SK-N-SH treated with all-trans-retinoic acid at 6 μM for 48 hours (cell line): ENCODE data around the gene YWHAE.
A peak's percentile ranks its signal among the peaks of the same experiment; 100 is the strongest.

ENCODE experiments used
- ATAC-seq: fragments of 200-7000 bp; cut with Tn5 transposase; 3 replicates; pipeline ENCODE4 v1.9.1; 2020; ENCODE audit warnings: mild to moderate bottlenecking, moderate library complexity
- BACH2 ChIP-seq: fragments of 250-450 bp; sonication (Bioruptor Pico); IDR thresholded peaks from 2 replicates; pipeline ENCODE4 v1.9.0; 2021; ENCODE audit warnings: mild to moderate bottlenecking, borderline replicate concordance
- CSDC2 ChIP-seq: fragments of 250-450 bp; sonication (Bioruptor Pico); IDR thresholded peaks from 2 replicates; pipeline ENCODE4 v1.5.0; 2020; ENCODE audit warnings: mild to moderate bottlenecking, moderate library complexity
- GLIS3 ChIP-seq: fragments of 250-450 bp; sonication (Bioruptor Pico); IDR thresholded peaks from 2 replicates; pipeline ENCODE4 v1.5.0; 2020; ENCODE audit warnings: mild to moderate bottlenecking, moderate library complexity
- ISL1 ChIP-seq: fragments of 250-450 bp; sonication (Bioruptor Pico); IDR thresholded peaks from 2 replicates; pipeline ENCODE4 v2.1.2; 2022; ENCODE audit warnings: mild to moderate bottlenecking, moderate library complexity
- OSR1 ChIP-seq: fragments of 250-450 bp; sonication (Bioruptor Pico); IDR thresholded peaks from 2 replicates; pipeline ENCODE4 v1.8.0; 2022; ENCODE audit warnings: moderate library complexity, mild to moderate bottlenecking, inconsistent platforms
- PATZ1 ChIP-seq: fragments of 250-450 bp; sonication (Bioruptor Pico); IDR thresholded peaks from 2 replicates; pipeline ENCODE4 v1.8.0; 2020; ENCODE audit warnings: mild to moderate bottlenecking, moderate library complexity, borderline replicate concordance
- PPARA ChIP-seq: fragments of 250-450 bp; sonication (Bioruptor Pico); IDR thresholded peaks from 2 replicates; pipeline ENCODE4 v1.5.0; 2020; ENCODE audit warnings: mild to moderate bottlenecking, borderline replicate concordance
- SNAI2 ChIP-seq: fragments of 250-450 bp; sonication (Bioruptor Pico); IDR thresholded peaks from 2 replicates; pipeline ENCODE4 v1.5.0; 2020; ENCODE audit warnings: mild to moderate bottlenecking, moderate library complexity
- TCF4 ChIP-seq: fragments of 250-450 bp; sonication (Bioruptor Pico); IDR thresholded peaks from 2 replicates; pipeline ENCODE4 v1.8.0; 2021; ENCODE audit warnings: mild to moderate bottlenecking, moderate library complexity, borderline replicate concordance
- TOX ChIP-seq: fragments of 250-450 bp; sonication (Bioruptor Pico); IDR thresholded peaks from 2 replicates; pipeline ENCODE4 v1.8.0; 2021; ENCODE audit warnings: mild to moderate bottlenecking, moderate library complexity, borderline replicate concordance
- ZC3H10 ChIP-seq: fragments of 250-450 bp; sonication (Bioruptor Pico); IDR thresholded peaks from 2 replicates; pipeline ENCODE4 v1.5.1; 2021; ENCODE audit warnings: mild to moderate bottlenecking, moderate library complexity
- ZFP3 ChIP-seq: fragments of 250-450 bp; sonication (Bioruptor Pico); IDR thresholded peaks from 2 replicates; pipeline ENCODE4 v1.5.0; 2020; ENCODE audit warnings: mild to moderate bottlenecking, moderate library complexity
- ZFP30 ChIP-seq: fragments of 450-650 bp; formaldehyde crosslinking; IDR thresholded peaks from 2 replicates; pipeline ENCODE4 v1.5.0; 2022; ENCODE audit warnings: mild to moderate bottlenecking, moderate library complexity
- ZNF565 ChIP-seq: fragments of 450-650 bp; formaldehyde crosslinking; conservative IDR thresholded peaks from 2 replicates; pipeline ENCODE4 v1.5.0; 2020; ENCODE audit warnings: low read depth, mild to moderate bottlenecking, moderate library complexity
- ZNF70 ChIP-seq: fragments of 450-650 bp; formaldehyde crosslinking; IDR thresholded peaks from 2 replicates; pipeline ENCODE4 v1.5.0; 2020; ENCODE audit warnings: mild to moderate bottlenecking, moderate library complexity
- ZNF8 ChIP-seq: fragments of 450-650 bp; formaldehyde crosslinking; IDR thresholded peaks from 2 replicates; pipeline ENCODE4 v1.5.0; 2020; ENCODE audit warnings: mild to moderate bottlenecking, moderate library complexity
- TF ChIP-seq, protein P1 (sequence below): fragments of 250-450 bp; sonication (Bioruptor Pico); IDR thresholded peaks from 2 replicates; pipeline ENCODE4 v1.5.1; 2020; ENCODE audit warnings: low read depth, mild to moderate bottlenecking, moderate library complexity
- TF ChIP-seq, protein P2 (sequence below): fragments of 250-450 bp; sonication (Bioruptor Pico); IDR thresholded peaks from 2 replicates; pipeline ENCODE4 v1.5.0; 2020; ENCODE audit warnings: mild to moderate bottlenecking, moderate library complexity
- TF ChIP-seq, protein P3 (sequence below): fragments of 250-450 bp; sonication (Bioruptor Pico); IDR thresholded peaks from 2 replicates; pipeline ENCODE4 v1.5.1; 2021; ENCODE audit warnings: mild to moderate bottlenecking, moderate library complexity

YWHAE gene

DNA sequence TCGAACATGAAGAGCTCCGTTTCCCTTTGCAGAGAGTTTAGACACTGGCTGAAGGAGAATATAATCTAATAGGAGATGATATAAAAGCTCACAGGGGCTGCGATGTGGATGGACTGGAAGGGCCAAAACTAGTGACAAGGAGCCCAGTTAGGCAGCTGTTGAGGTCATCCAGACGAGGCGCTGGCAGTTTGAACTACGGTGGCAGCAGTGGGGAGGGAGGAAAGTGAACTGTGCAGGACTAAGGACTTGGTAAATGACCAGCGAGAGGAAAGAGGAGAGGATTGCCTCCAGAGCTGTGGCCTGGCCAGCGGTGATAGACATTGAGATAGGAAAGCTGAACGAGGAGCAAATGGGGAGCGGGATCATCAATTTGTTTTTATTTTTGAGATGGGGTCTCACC lies 14.6 kb upstream of the YWHAE start:
- TF ChIP-seq PATZ1 (CRISPR knock-in tag) (no peak), TCF4 (CRISPR knock-in tag) (no peak), ZNF565 (CRISPR knock-in tag) (no peak), ZFP30 (CRISPR knock-in tag) (no peak)
- TF ChIP-seq, protein P1, sequence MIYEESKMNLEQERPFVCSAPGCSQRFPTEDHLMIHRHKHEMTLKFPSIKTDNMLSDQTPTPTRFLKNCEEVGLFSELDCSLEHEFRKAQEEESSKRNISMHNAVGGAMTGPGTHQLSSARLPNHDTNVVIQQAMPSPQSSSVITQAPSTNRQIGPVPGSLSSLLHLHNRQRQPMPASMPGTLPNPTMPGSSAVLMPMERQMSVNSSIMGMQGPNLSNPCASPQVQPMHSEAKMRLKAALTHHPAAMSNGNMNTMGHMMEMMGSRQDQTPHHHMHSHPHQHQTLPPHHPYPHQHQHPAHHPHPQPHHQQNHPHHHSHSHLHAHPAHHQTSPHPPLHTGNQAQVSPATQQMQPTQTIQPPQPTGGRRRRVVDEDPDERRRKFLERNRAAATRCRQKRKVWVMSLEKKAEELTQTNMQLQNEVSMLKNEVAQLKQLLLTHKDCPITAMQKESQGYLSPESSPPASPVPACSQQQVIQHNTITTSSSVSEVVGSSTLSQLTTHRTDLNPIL (CRISPR knock-in tag): no peak
- TF ChIP-seq, protein P2, sequence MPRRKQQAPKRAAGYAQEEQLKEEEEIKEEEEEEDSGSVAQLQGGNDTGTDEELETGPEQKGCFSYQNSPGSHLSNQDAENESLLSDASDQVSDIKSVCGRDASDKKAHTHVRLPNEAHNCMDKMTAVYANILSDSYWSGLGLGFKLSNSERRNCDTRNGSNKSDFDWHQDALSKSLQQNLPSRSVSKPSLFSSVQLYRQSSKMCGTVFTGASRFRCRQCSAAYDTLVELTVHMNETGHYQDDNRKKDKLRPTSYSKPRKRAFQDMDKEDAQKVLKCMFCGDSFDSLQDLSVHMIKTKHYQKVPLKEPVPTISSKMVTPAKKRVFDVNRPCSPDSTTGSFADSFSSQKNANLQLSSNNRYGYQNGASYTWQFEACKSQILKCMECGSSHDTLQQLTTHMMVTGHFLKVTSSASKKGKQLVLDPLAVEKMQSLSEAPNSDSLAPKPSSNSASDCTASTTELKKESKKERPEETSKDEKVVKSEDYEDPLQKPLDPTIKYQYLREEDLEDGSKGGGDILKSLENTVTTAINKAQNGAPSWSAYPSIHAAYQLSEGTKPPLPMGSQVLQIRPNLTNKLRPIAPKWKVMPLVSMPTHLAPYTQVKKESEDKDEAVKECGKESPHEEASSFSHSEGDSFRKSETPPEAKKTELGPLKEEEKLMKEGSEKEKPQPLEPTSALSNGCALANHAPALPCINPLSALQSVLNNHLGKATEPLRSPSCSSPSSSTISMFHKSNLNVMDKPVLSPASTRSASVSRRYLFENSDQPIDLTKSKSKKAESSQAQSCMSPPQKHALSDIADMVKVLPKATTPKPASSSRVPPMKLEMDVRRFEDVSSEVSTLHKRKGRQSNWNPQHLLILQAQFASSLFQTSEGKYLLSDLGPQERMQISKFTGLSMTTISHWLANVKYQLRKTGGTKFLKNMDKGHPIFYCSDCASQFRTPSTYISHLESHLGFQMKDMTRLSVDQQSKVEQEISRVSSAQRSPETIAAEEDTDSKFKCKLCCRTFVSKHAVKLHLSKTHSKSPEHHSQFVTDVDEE (CRISPR knock-in tag): no peak
- TF ChIP-seq, protein P3, sequence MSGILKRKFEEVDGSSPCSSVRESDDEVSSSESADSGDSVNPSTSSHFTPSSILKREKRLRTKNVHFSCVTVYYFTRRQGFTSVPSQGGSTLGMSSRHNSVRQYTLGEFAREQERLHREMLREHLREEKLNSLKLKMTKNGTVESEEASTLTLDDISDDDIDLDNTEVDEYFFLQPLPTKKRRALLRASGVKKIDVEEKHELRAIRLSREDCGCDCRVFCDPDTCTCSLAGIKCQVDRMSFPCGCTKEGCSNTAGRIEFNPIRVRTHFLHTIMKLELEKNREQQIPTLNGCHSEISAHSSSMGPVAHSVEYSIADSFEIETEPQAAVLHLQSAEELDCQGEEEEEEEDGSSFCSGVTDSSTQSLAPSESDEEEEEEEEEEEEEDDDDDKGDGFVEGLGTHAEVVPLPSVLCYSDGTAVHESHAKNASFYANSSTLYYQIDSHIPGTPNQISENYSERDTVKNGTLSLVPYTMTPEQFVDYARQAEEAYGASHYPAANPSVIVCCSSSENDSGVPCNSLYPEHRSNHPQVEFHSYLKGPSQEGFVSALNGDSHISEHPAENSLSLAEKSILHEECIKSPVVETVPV (CRISPR knock-in tag): no peak
- no peak for ATAC-seq

DNA sequence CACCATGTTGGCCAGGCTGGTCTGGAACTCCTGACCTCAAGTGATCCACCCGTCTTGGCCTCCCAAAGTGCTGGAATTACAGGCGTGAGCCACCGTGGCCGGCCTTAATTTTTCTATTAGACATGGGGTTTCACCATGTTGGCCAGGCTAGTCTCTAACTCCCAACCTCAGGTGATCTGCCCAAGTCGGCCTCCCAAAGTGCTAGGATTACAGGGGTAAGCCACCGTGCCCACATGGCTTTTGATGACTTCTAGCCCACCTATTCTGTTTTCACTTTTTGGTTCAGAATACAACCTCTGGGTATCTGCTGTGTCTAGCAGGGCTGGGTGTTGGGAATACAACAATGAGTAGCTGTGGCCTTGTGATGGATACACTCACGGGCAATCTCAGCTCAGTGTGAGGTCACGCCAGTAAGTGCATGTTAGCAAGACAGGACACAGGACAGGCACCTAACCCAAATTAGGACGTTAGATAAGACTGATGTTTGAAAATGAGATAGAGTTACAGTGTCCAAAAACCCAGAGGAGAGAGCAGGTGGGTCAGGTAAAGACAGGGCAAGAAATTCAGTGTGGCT lies 14.1 kb upstream of the YWHAE start:
- no peak for ATAC-seq
- TF ChIP-seq ISL1 (CRISPR knock-in tag) (no peak), OSR1 (CRISPR knock-in tag) (no peak), ZC3H10 (CRISPR knock-in tag) (no peak), ZNF8 (CRISPR knock-in tag) (no peak), ZFP3 (CRISPR knock-in tag) (no peak), PPARA (CRISPR knock-in tag) (no peak), SNAI2 (CRISPR knock-in tag) (no peak), ZNF70 (no peak), TOX (no peak), GLIS3 (CRISPR knock-in tag) (no peak)
- TF ChIP-seq, protein P3 (CRISPR knock-in tag): no peak
- TF ChIP-seq, protein P2 (CRISPR knock-in tag): no peak
- TF ChIP-seq, all 23 proteins: peak for 0

- peak; percentile 47 for ATAC-seq
- TF ChIP-seq, protein P2 (CRISPR knock-in tag): no peak
- TF ChIP-seq ZFP30 (CRISPR knock-in tag) (no peak), PPARA (CRISPR knock-in tag) (no peak), BACH2 (CRISPR knock-in tag) (no peak), ZNF565 (CRISPR knock-in tag) (no peak), CSDC2 (CRISPR knock-in tag) (no peak)
- TF ChIP-seq, protein P1 (CRISPR knock-in tag): no peak
Observed at GRCh38 chr17:1413281-1413791, 13.3 kb upstream of the YWHAE start.
